ENCODE results near the gene ADGRF5.
"Not testable (repeated sequence)": the region's sequence is repeated elsewhere in the genome, so short reads cannot be mapped to it uniquely, and the experiment has no call there.

The ADGRF5 gene

GRCh38 chr6:46894433-46894832, 27.3 kb downstream of the ADGRF5 start:
- DNase-seq (ENCODE audit: low spot score): no peak

- no peak for DNase-seq (ENCODE audit: low spot score)
These were observed 28.1 kb downstream of the ADGRF5 start for GRCh38 chr6:46893648-46894047.

GRCh38 chr6:46891252-46891795, 30.4 kb downstream of the ADGRF5 start:
- no peak for DNase-seq (ENCODE audit: low spot score)

- no peak for DNase-seq (ENCODE audit: low spot score)
These were observed 33.2 kb downstream of the ADGRF5 start for GRCh38 chr6:46888578-46888977.

GRCh38 chr6:46888031-46888430, 33.7 kb downstream of the ADGRF5 start:
- DNase-seq (ENCODE audit: low spot score): no peak

- DNase-seq (ENCODE audit: low spot score): no peak
These were observed 39.1 kb downstream of the ADGRF5 start for GRCh38 chr6:46882645-46883044.

- no peak for DNase-seq (ENCODE audit: low spot score)
These were observed 42.7 kb downstream of the ADGRF5 start for GRCh38 chr6:46879003-46879402.

GRCh38 chr6:46876126-46876525, 45.6 kb downstream of the ADGRF5 start:
- no peak for DNase-seq (ENCODE audit: low spot score)

- no peak for DNase-seq (ENCODE audit: low spot score)
These were observed 54.3 kb downstream of the ADGRF5 start for GRCh38 chr6:46867411-46867810.

- no peak for DNase-seq (ENCODE audit: low spot score)
These were observed 56.5 kb downstream of the ADGRF5 start for GRCh38 chr6:46865221-46865620.

- no peak for DNase-seq (ENCODE audit: low spot score)
These were observed 57.9 kb downstream of the ADGRF5 start for GRCh38 chr6:46863791-46864190.

- DNase-seq (ENCODE audit: low spot score): no peak
These were observed 59.4 kb downstream of the ADGRF5 start for GRCh38 chr6:46862381-46862780.

GRCh38 chr6:46855966-46856365, 65.8 kb downstream of the ADGRF5 start:
- DNase-seq (ENCODE audit: low spot score): peak; percentile 17

- not testable (repeated sequence) for DNase-seq (ENCODE audit: low spot score)
These were observed 70.2 kb downstream of the ADGRF5 start for GRCh38 chr6:46851576-46851975.

GRCh38 chr6:46850792-46851191, 70.9 kb downstream of the ADGRF5 start:
- no peak for DNase-seq (ENCODE audit: low spot score)

- DNase-seq (ENCODE audit: low spot score): no peak
These were observed 72.4 kb downstream of the ADGRF5 start for GRCh38 chr6:46849361-46849690.

GRCh38 chr6:46848684-46849360, 72.9 kb downstream of the ADGRF5 start:
- DNase-seq (ENCODE audit: low spot score): peak; percentile 64

- no peak for DNase-seq (ENCODE audit: low spot score)
These were observed 76.6 kb downstream of the ADGRF5 start for GRCh38 chr6:46845126-46845525.

GRCh38 chr6:46842252-46842846, 79.4 kb downstream of the ADGRF5 start:
- DNase-seq (ENCODE audit: low spot score): not testable (repeated sequence)

- DNase-seq (ENCODE audit: low spot score): no peak
These were observed 83.7 kb downstream of the ADGRF5 start for GRCh38 chr6:46838033-46838432.

GRCh38 chr6:46834991-46835390, 86.7 kb downstream of the ADGRF5 start:
- DNase-seq (ENCODE audit: low spot score): not testable (repeated sequence)

- not testable (repeated sequence) for DNase-seq (ENCODE audit: low spot score)
These were observed 87.4 kb downstream of the ADGRF5 start for GRCh38 chr6:46834257-46834916.

- no peak for DNase-seq (ENCODE audit: low spot score)
These were observed 88.9 kb downstream of the ADGRF5 start for GRCh38 chr6:46832816-46833215.
